HG02588 (cell line): ENCODE results near the gene RTBDN.

Source experiments
- ATAC-seq: cut with Tn5 transposase; IDR thresholded peaks from one replicate; pipeline ENCODE4 v1.9.1; 2021; ENCODE audit warnings: mild to moderate bottlenecking, moderate library complexity; ENCODE audit not compliant: unreplicated experiment

The RTBDN gene

GRCh38 chr19:12783291-12783848 is 51.0 kb downstream of the RTBDN start:
- no peak for ATAC-seq

- ATAC-seq, result peak; percentile 37
These were observed 51.7 kb downstream of the RTBDN start for GRCh38 chr19:12782424-12783290.

GRCh38 chr19:12782174-12782423 is 52.3 kb downstream of the RTBDN start:
- no peak for ATAC-seq

- no peak for ATAC-seq
These were observed 55.0 kb downstream of the RTBDN start for GRCh38 chr19:12779162-12779993.

- no peak for ATAC-seq
These were observed 55.5 kb downstream of the RTBDN start for GRCh38 chr19:12778905-12779161.

- no peak for ATAC-seq
These were observed 56.1 kb downstream of the RTBDN start for GRCh38 chr19:12778017-12778904.

GRCh38 chr19:12777217-12778016 is 57.0 kb downstream of the RTBDN start:
- ATAC-seq, result no peak
